OCI-LY3 (cell line): Measurements from ENCODE around the gene ABCA2.

Experiments used
- H2AFZ ChIP-seq: fragments of 200-600, 300-600 bp; shearing (Covaris generic); 2 replicates; pipeline ENCODE4 v1.6.0; 2014; ENCODE audit warnings: antibody characterized with exemption, low read depth, low read length
- H3K27ac ChIP-seq: fragments of 200-600, 300-600 bp; sonication (generic); 2 replicates; pipeline ENCODE4 v1.5.1; 2014; ENCODE audit warnings: mild to moderate bottlenecking, low read length, moderate library complexity, mixed read lengths
- H3K27me3 ChIP-seq: fragments of 200-600, 300-600 bp; sonication (generic); 2 replicates; pipeline ENCODE4 v1.6.1; 2014; ENCODE audit warnings: low read depth, low read length, mixed read lengths
- H3K36me3 ChIP-seq: fragments of 200-600, 300-600 bp; sonication (generic); replicated peaks from 2 replicates; pipeline ENCODE3; 2014; ENCODE audit warnings: low read depth, low read length, mixed read lengths
- H3K4me1 ChIP-seq: fragments of 300-600, 200-600 bp; sonication (generic); 2 replicates; pipeline ENCODE4 v1.6.1; 2014; ENCODE audit warnings: low read length, mixed read lengths
- H3K4me2 ChIP-seq: fragments of 200-600, 300-600 bp; sonication (generic); 2 replicates; pipeline ENCODE4 v1.6.1; 2014; ENCODE audit warnings: low read length, mixed read lengths
- H3K4me3 ChIP-seq: fragments of 300-600, 200-600 bp; sonication (generic); 2 replicates; pipeline ENCODE4 v1.5.1; 2014; ENCODE audit warnings: antibody characterized with exemption, mild to moderate bottlenecking, low read length, moderate library complexity
- H3K79me2 ChIP-seq: fragments of 300-600, 200-600 bp; shearing (Covaris generic); 2 replicates; pipeline ENCODE4 v1.6.1; 2014; ENCODE audit warnings: mild to moderate bottlenecking, low read length, mixed read lengths
- H3K9ac ChIP-seq: fragments of 300-600, 200-600 bp; shearing (Covaris generic); 2 replicates; pipeline ENCODE4 v1.6.0; 2014; ENCODE audit warnings: mild to moderate bottlenecking, low read length, moderate library complexity
- H3K9me3 ChIP-seq: fragments of 200-600, 300-600 bp; shearing (Covaris generic); 2 replicates; pipeline ENCODE4 v1.6.1; 2014; ENCODE audit warnings: low read length, mixed read lengths; ENCODE audit not compliant: insufficient read depth
- H4K20me1 ChIP-seq: fragments of 200-600, 300-600 bp; sonication (generic); 2 replicates; pipeline ENCODE4 v1.6.1; 2016; ENCODE audit warnings: low read length, mixed read lengths; ENCODE audit not compliant: insufficient read depth
- EZH2phosphoT487 ChIP-seq: fragments of 200-600 bp; shearing (Covaris generic); IDR thresholded peaks from 2 replicates; pipeline ENCODE4 v1.6.1; 2018; ENCODE audit warnings: antibody characterized with exemption, mixed run types, low read depth
- TF ChIP-seq, protein P1 (sequence below): fragments of 200-600, 300-600 bp; sonication (generic); IDR thresholded peaks from 2 replicates; pipeline ENCODE4 v1.5.1; 2014; ENCODE audit warnings: antibody characterized with exemption, low read length, low read depth

The ABCA2 gene

GRCh38 chr9:137009938-137010732 is 17.9 kb downstream of the ABCA2 start:
- no peak overlapping the region for H3K9ac ChIP-seq
- no peaks in the 10 kb centered on the region for H4K20me1 ChIP-seq
- no peaks in the 10 kb centered on the region for H3K9me3 ChIP-seq
- TF ChIP-seq, protein P1, sequence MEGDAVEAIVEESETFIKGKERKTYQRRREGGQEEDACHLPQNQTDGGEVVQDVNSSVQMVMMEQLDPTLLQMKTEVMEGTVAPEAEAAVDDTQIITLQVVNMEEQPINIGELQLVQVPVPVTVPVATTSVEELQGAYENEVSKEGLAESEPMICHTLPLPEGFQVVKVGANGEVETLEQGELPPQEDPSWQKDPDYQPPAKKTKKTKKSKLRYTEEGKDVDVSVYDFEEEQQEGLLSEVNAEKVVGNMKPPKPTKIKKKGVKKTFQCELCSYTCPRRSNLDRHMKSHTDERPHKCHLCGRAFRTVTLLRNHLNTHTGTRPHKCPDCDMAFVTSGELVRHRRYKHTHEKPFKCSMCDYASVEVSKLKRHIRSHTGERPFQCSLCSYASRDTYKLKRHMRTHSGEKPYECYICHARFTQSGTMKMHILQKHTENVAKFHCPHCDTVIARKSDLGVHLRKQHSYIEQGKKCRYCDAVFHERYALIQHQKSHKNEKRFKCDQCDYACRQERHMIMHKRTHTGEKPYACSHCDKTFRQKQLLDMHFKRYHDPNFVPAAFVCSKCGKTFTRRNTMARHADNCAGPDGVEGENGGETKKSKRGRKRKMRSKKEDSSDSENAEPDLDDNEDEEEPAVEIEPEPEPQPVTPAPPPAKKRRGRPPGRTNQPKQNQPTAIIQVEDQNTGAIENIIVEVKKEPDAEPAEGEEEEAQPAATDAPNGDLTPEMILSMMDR = no peak
- no peak for TF ChIP-seq EZH2phosphoT487
- H3K4me3 ChIP-seq = no peak overlapping the region
- H3K4me2 ChIP-seq = no peak overlapping the region
- no peaks in the 10 kb centered on the region for H3K36me3 ChIP-seq
- H3K27me3 ChIP-seq = no peaks in the 10 kb centered on the region
- H3K79me2 ChIP-seq = no peaks in the 10 kb centered on the region
- H2AFZ ChIP-seq = no peak overlapping the region
- H3K27ac ChIP-seq = no peak overlapping the region
- H3K4me1 ChIP-seq = no peaks in the 10 kb centered on the region

- H3K4me2 ChIP-seq = no peak overlapping the region
- no peak for TF ChIP-seq EZH2phosphoT487
- H3K9ac ChIP-seq = no peak overlapping the region
- no peaks in the 10 kb centered on the region for H3K9me3 ChIP-seq
- no peaks in the 10 kb centered on the region for H3K4me1 ChIP-seq
- H2AFZ ChIP-seq = no peak overlapping the region
- H4K20me1 ChIP-seq = no peaks in the 10 kb centered on the region
- H3K27ac ChIP-seq = no peak overlapping the region
- H3K4me3 ChIP-seq = no peak overlapping the region
- H3K36me3 ChIP-seq = no peaks in the 10 kb centered on the region
- H3K79me2 ChIP-seq = no peaks in the 10 kb centered on the region
- no peaks in the 10 kb centered on the region for H3K27me3 ChIP-seq
Measured at GRCh38 chr9:137009217-137009616, 18.8 kb downstream of the ABCA2 start.

DNA sequence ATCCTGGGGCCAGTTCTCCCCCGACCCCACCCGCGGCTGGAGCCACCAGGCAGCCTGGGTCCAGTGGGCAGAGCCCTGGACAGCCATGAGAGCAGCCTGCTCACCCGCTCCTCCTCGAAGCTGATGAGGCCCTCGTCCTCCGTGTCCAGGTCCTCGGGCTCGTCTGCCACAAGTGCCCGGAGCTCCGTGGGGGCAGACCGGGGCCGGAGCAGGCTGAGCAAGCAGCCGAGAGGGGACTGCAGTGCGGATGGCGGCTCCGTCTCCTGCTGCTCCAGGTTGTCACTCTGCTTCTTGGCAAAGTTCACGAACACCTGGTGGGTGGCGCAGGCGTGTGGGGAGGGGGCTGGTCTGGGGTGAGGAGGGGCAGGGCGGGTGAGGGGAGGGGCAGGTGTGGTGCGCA is 19.7 kb downstream of the ABCA2 start:
- Histone ChIP-seq H3K4me3 (no peak overlapping the region), H3K27me3 (no peaks in the 10 kb centered on the region), H3K27ac (no peak overlapping the region), H3K36me3 (no peaks in the 10 kb centered on the region), H4K20me1 (no peaks in the 10 kb centered on the region), H3K9ac (no peak overlapping the region), H3K4me1 (no peaks in the 10 kb centered on the region), H3K4me2 (no peak overlapping the region), H2AFZ (no peak overlapping the region), H3K79me2 (no peaks in the 10 kb centered on the region), H3K9me3 (no peaks in the 10 kb centered on the region)
- TF ChIP-seq, protein P1 = no peak
- no peak for TF ChIP-seq EZH2phosphoT487

DNA sequence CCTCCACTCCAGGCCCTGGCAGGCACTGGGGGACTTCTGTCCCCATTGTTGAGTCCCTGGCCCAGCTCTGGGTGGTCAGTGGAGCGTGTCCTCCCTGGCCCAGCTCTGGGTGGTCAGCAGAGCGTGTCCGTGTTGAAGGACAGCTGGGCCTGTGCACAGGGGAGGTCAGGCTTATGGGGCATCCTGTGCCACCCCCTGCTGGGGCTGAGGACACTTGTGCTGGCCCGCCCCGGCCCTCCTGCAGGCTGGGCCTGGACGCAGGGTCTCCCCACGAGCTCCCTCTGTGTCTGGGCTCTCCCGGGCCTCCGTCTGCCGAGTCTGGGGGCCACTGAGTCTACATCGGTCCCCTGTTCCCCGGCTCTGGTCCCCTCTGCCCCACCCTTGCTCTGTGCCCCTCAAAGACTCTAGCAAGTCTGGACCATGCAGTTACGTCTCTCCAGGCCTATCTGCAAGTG is 20.2 kb downstream of the ABCA2 start:
- Histone ChIP-seq H3K4me2 (no peak overlapping the region), H2AFZ (no peak overlapping the region)

DNA sequence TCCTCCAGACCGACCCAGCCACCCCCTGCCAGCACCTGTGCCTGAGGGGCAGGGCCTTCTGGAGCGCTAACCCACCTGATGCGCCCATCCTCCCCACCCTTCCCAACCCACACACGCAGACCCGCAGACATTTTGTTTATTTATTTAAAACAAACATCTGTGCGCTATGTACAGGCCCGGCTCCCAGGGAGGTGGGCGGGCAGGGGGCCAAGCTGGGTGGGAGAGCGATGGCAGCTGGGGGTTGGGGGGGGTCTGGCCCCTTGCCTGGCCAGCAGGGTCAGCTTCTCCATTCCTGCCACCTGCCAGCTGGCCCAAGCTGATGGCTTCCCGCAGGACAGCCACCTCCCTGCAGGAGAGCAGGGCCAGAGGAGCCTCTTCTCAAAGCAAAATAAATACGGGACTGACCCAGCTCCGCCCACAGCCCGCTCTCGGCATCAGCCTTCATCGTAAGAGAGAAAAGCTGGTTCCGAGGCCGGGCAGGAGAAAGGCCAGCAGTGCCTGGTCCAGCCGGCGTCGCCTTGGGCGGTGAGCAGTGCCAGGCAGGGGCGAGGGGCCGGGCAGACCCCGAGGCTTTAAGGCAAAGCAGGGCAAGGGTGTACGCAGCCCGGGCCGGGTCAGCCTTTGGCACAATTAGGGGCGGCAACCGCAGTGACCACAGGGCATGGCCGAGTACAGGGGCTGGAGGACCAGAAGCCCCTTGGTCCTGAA is 20.8 kb downstream of the ABCA2 start:
- Histone ChIP-seq H3K4me1 (no peaks in the 10 kb centered on the region), H3K9me3 (no peaks in the 10 kb centered on the region), H3K27me3 (peaks cover under 1% of the 10 kb centered on the region), H4K20me1 (no peaks in the 10 kb centered on the region), H3K4me3 (no peak overlapping the region), H3K79me2 (no peaks in the 10 kb centered on the region), H3K9ac (no peak overlapping the region), H3K36me3 (no peaks in the 10 kb centered on the region), H3K4me2 (no peak overlapping the region), H3K27ac (no peak overlapping the region), H2AFZ (no peak overlapping the region)
- TF ChIP-seq, protein P1 = no peak
- no peak for TF ChIP-seq EZH2phosphoT487

More for the DNA sequence above, 20.2 kb downstream of the ABCA2 start:
- Histone ChIP-seq H3K4me1 (no peaks in the 10 kb centered on the region), H3K9me3 (no peaks in the 10 kb centered on the region), H4K20me1 (no peaks in the 10 kb centered on the region), H3K9ac (no peak overlapping the region), H3K36me3 (no peaks in the 10 kb centered on the region), H3K27ac (no peak overlapping the region), H3K27me3 (no peaks in the 10 kb centered on the region; the same call in 1 of the 2 replicates), H3K79me2 (no peaks in the 10 kb centered on the region), H3K4me3 (no peak overlapping the region)
- no peak for TF ChIP-seq EZH2phosphoT487
